GM19023 (cell line): ENCODE measurements around the gene LARP1.
A peak's percentile ranks its signal among the peaks of the same experiment; 100 is the strongest.
"Not testable (repeated sequence)": the region's sequence is repeated elsewhere in the genome, so short reads cannot be mapped to it uniquely, and the experiment has no call there.

Source experiments
- ATAC-seq: cut with Tn5 transposase; IDR thresholded peaks from one replicate; pipeline ENCODE4 v1.9.1; 2021; ENCODE audit warnings: mild to moderate bottlenecking, moderate library complexity; ENCODE audit not compliant: unreplicated experiment

The LARP1 gene

GRCh38 chr5:154734370-154735248 is 20.6 kb upstream of the LARP1 start:
- ATAC-seq = no peak

GRCh38 chr5:154735362-154735761 is 19.8 kb upstream of the LARP1 start:
- not testable (repeated sequence) for ATAC-seq

- not testable (repeated sequence) for ATAC-seq
Observed at GRCh38 chr5:154736372-154736771, 18.8 kb upstream of the LARP1 start.

GRCh38 chr5:154737667-154738320 is 17.4 kb upstream of the LARP1 start:
- no peak for ATAC-seq

GRCh38 chr5:154740483-154740882 is 14.7 kb upstream of the LARP1 start:
- ATAC-seq = no peak

- no peak for ATAC-seq
Observed at GRCh38 chr5:154740957-154741356, 14.2 kb upstream of the LARP1 start.

GRCh38 chr5:154741415-154741814 is 13.8 kb upstream of the LARP1 start:
- ATAC-seq = no peak

GRCh38 chr5:154743812-154744211 is 11.4 kb upstream of the LARP1 start:
- ATAC-seq = no peak

- no peak for ATAC-seq
Observed at GRCh38 chr5:154745349-154745748, 9.8 kb upstream of the LARP1 start.

GRCh38 chr5:154749491-154749890 is 5.7 kb upstream of the LARP1 start:
- ATAC-seq = no peak

GRCh38 chr5:154750641-154751040 is 4.5 kb upstream of the LARP1 start:
- not testable (repeated sequence) for ATAC-seq

- no peak for ATAC-seq
Observed at GRCh38 chr5:154751854-154752253, 3.3 kb upstream of the LARP1 start.

GRCh38 chr5:154753792-154754191 is 1.4 kb upstream of the LARP1 start:
- no peak for ATAC-seq

GRCh38 chr5:154754460-154755360 is 467 bp upstream of the LARP1 start:
- ATAC-seq = peak; percentile 91

GRCh38 chr5:154756009-154756867 is 1.1 kb downstream of the LARP1 start:
- no peak for ATAC-seq

- ATAC-seq = no peak
Observed at GRCh38 chr5:154756868-154757813, 2.0 kb downstream of the LARP1 start.

- ATAC-seq = no peak
Observed at GRCh38 chr5:154757814-154758406, 2.7 kb downstream of the LARP1 start.

GRCh38 chr5:154758493-154758892 is 3.3 kb downstream of the LARP1 start:
- ATAC-seq = no peak

- ATAC-seq = no peak
Observed at GRCh38 chr5:154758977-154759376, 3.8 kb downstream of the LARP1 start.
